Spleen (tissue), 11 donors: ENCODE measurements around the gene IL18. TPM values are rescaled to one million over a fixed set of nuclear protein-coding genes. Genes with fewer than 3 reads are reported as not detected.

Experiments used
- DNase-seq: peaks from one replicate; pipeline ENCODE4 v3.0.0-alpha.2; 2020
- H3K27ac ChIP-seq, 8 donors: fragments of 200-600 bp; sonication (generic) in 7 of 8; 1 replicate in 4 of 8; 2 replicates in 4 of 8; pipeline versions ENCODE4 v1.5.0 to v1.8.0; 2016 to 2021; ENCODE audit warnings: inconsistent platforms in 4 of 8, mild to moderate bottlenecking in 4 of 8, moderate library complexity in 1 of 8
- H3K27me3 ChIP-seq, 7 donors: fragments of 200-600 bp; sonication (generic) in 6 of 7; replicated peaks in 1 of 7; 1 replicate in 4 of 7; 2 replicates in 3 of 7; pipeline versions ENCODE4 v1.5.0 to v1.8.0; 2016 to 2021; ENCODE audit warnings: inconsistent platforms in 3 of 7, mild to moderate bottlenecking in 1 of 7
- H3K36me3 ChIP-seq, 6 donors: fragments of 200-600 bp; sonication (generic) in 5 of 6; 1 replicate in 4 of 6; 2 replicates in 2 of 6; pipeline versions ENCODE4 v1.5.0 to v1.8.0; 2016 to 2021; ENCODE audit warnings: inconsistent platforms in 2 of 6
- H3K4me1 ChIP-seq, 6 donors: fragments of 200-600 bp; sonication (generic) in 5 of 6; 1 replicate in 3 of 6; 2 replicates in 3 of 6; pipeline versions ENCODE4 v1.5.0 to v1.8.0; 2016 to 2021; ENCODE audit warnings: inconsistent platforms in 3 of 6
- H3K4me3 ChIP-seq, 8 donors: fragments of 200-600 bp; sonication (generic) in 7 of 8; 1 replicate in 4 of 8; 2 replicates in 4 of 8; pipeline versions ENCODE4 v1.5.0 to v1.8.0; 2016 to 2021; ENCODE audit warnings: inconsistent platforms in 4 of 8, mild to moderate bottlenecking in 4 of 8, moderate library complexity in 2 of 8
- H3K9me3 ChIP-seq, 8 donors: fragments of 200-600 bp; sonication (generic) in 7 of 8; 1 replicate in 4 of 8; 2 replicates in 4 of 8; pipeline versions ENCODE4 v1.5.0 to v1.8.0; 2016 to 2021; ENCODE audit warnings: inconsistent platforms in 4 of 8
- POLR2A ChIP-seq, 3 donors: fragments of 450-650 bp; IDR thresholded peaks; one replicate each; pipeline ENCODE4 v1.5.1; 2017; ENCODE audit warnings: antibody characterized with exemption in 3 of 3, mild to moderate bottlenecking in 1 of 3
- POLR2AphosphoS5 ChIP-seq, 3 donors: sonication (generic); formaldehyde crosslinking; IDR thresholded peaks; one replicate each; pipeline ENCODE4 v1.5.1; 2017; ENCODE audit warnings: antibody characterized with exemption in 3 of 3
- WGBS, 5 donors: extraction: QIAGEN DNeasy Blood & Tissue Kit in 3 of 5; methylation state at CpG; one replicate each; pipeline versions ENCODE4 v1.1.5 to v1.1.7; 2013 to 2018; 5-methylcytosine and 5-hydroxymethylcytosine counted together
- intact Hi-C: fragments of 100-400 bp; cut with DNase I; formaldehyde crosslinking; loops from one replicate; pipeline ENCODE4 v1.15.0; 2023; ENCODE audit warnings: low total_unique reads
- polyA plus RNA-seq, 3 donors: library from polyadenylated mRNA; stranded (reverse); fragments of 200-250 nt; gene quantifications; one replicate each; pipeline ENCODE4 v1.2.1, GENCODE V29; 2013
- total RNA-seq, 7 donors: library from RNA; depleted of rRNA in 3 of 7; stranded (reverse); fragments of >200 nt in 3 of 7; fragmentation: NEBNext Ultra II Directional in 4 of 7; extraction: Animal tissue kit (Norgen Biotek cat#: 25700) in 4 of 7; gene quantifications; one replicate each; pipeline versions ENCODE4 v1.1.0 to v1.2.1, GENCODE V29; 2016 to 2021
- TF ChIP-seq, protein P1 (sequence below), 11 experiments: fragments of 200-600 bp in 7 of 11; fragments of 450-650 bp in 4 of 11; sonication (generic) in 4 of 11; IDR thresholded peaks in 8 of 11; conservative IDR thresholded peaks in 3 of 11; 1 replicate in 7 of 11; 2 replicates in 4 of 11; pipeline versions ENCODE4 v1.4.0 to v1.8.0; 2016 to 2021; ENCODE audit warnings: antibody characterized with exemption in 11 of 11, inconsistent platforms in 4 of 11, mild to moderate bottlenecking in 1 of 11
- donor health status: healthy with polysubstance abuse.
- donor health status: DM: no; HTN: no; CAD: no; lungs with moderate emphysema.
- donor health status: DM: no; HTN: no; CAD: no.
- donor health status: Bipolar disorder and iron deficiency.
- donor health status: healthy.
- donor health status: DM: no; HTN: no; CAD: no.
- donor health status: DM: yes; HTN: yes; CAD: no.

IL18 gene
- total and polyA plus RNA-seq, 10 donors, result 38.5 to 83.5 (median 62.5) TPM

DNA sequence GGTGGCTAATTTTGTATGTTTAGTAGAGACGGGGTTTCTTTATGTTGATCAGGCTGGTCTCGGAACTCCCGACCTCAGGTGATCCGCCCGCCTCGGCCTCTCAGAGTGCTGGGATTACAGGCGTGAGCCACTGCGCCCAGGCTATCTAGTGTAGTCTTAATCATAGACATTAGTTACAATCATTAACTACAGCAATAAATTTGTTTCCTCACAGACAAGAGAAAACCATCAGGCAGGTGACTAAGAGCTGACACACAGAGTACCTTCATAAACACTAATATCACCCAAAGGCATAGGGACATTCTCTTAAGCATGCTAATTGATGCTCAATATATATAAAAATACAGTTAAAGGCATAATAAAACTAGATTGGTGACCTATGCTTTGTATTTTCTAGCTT lies 57.8 kb downstream of the IL18 start:
- intact Hi-C loops, result no loop called here
- Histone ChIP-seq H3K4me1 (no peaks in the 10 kb centered on the region), H3K27ac (no peak overlapping the region), H3K36me3 (peaks cover 0 to 12% (median 7%) of the 10 kb centered on the region in 6 donors), H3K4me3 (no peak overlapping the region), H3K27me3 (no peaks in the 10 kb centered on the region), H3K9me3 (peaks cover 0 to 4% (median 0%) of the 10 kb centered on the region in 8 donors)
- TF ChIP-seq POLR2AphosphoS5 (IDR thresholded peaks at IDR 0.05) (no peak), POLR2A (IDR thresholded peaks at IDR 0.05) (no peak)
- TF ChIP-seq, protein P1, sequence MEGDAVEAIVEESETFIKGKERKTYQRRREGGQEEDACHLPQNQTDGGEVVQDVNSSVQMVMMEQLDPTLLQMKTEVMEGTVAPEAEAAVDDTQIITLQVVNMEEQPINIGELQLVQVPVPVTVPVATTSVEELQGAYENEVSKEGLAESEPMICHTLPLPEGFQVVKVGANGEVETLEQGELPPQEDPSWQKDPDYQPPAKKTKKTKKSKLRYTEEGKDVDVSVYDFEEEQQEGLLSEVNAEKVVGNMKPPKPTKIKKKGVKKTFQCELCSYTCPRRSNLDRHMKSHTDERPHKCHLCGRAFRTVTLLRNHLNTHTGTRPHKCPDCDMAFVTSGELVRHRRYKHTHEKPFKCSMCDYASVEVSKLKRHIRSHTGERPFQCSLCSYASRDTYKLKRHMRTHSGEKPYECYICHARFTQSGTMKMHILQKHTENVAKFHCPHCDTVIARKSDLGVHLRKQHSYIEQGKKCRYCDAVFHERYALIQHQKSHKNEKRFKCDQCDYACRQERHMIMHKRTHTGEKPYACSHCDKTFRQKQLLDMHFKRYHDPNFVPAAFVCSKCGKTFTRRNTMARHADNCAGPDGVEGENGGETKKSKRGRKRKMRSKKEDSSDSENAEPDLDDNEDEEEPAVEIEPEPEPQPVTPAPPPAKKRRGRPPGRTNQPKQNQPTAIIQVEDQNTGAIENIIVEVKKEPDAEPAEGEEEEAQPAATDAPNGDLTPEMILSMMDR (IDR thresholded peaks at IDR 0.05 in 8 of 11, conservative IDR thresholded peaks at IDR 0.05 in 3 of 11), result no peak
- DNase-seq, result no peak
- 94 to 100% (median 98%) methylated on average over 5 to 8 of the region's 8 CpGs for WGBS, 5 donors

- WGBS, 5 donors, result 69 to 90% (median 82%) methylated on average over 6 of the region's 6 CpGs
- no peak for TF ChIP-seq POLR2A (IDR thresholded peaks at IDR 0.05)
- TF ChIP-seq, protein P1 (IDR thresholded peaks at IDR 0.05 in 8 of 11, conservative IDR thresholded peaks at IDR 0.05 in 3 of 11), result no peak
- no peak for TF ChIP-seq POLR2AphosphoS5 (IDR thresholded peaks at IDR 0.05)
- intact Hi-C loops, result no loop called here
- Histone ChIP-seq H3K36me3 (peaks cover 0 to 22% (median 7%) of the 10 kb centered on the region in 6 donors), H3K27me3 (no peaks in the 10 kb centered on the region), H3K9me3 (no peaks in the 10 kb centered on the region), H3K4me1 (no peaks in the 10 kb centered on the region), H3K27ac (peak overlapping the region in 4 of 8 donors; percentile 6 to 51 (median 37)), H3K4me3 (no peak overlapping the region)
- no peak for DNase-seq
Observed at GRCh38 chr11:112103446-112103845, 60.4 kb downstream of the IL18 start.

- intact Hi-C loops, result no loop called here
- WGBS, 5 donors, result 42 to 84% (median 72%) methylated on average over 2 of the region's 2 CpGs
- no peaks in the 10 kb centered on the region for H3K27me3 ChIP-seq
- TF ChIP-seq POLR2A (IDR thresholded peaks at IDR 0.05) (no peak), POLR2AphosphoS5 (IDR thresholded peaks at IDR 0.05) (no peak)
- TF ChIP-seq, protein P1 (IDR thresholded peaks at IDR 0.05 in 8 of 11, conservative IDR thresholded peaks at IDR 0.05 in 3 of 11), result no peak
- DNase-seq, result no peak
- no peaks in the 10 kb centered on the region for H3K4me1 ChIP-seq
- no peak overlapping the region for H3K4me3 ChIP-seq
- no peaks in the 10 kb centered on the region for H3K9me3 ChIP-seq
- H3K36me3 ChIP-seq, result peaks cover 0 to 42% (median 18%) of the 10 kb centered on the region in 6 donors
- H3K27ac ChIP-seq, result peak overlapping the region in 1 of 8 donors; percentile 3
Observed at GRCh38 chr11:112100462-112100861, 63.4 kb downstream of the IL18 start.

- DNase-seq, result no peak
- WGBS, 5 donors, result 91 to 94% (median 94%) methylated on average over 11 of the region's 11 CpGs
- H3K27ac ChIP-seq, result no peak overlapping the region
- TF ChIP-seq POLR2AphosphoS5 (IDR thresholded peaks at IDR 0.05) (no peak), POLR2A (IDR thresholded peaks at IDR 0.05) (no peak)
- TF ChIP-seq, protein P1 (IDR thresholded peaks at IDR 0.05 in 8 of 11, conservative IDR thresholded peaks at IDR 0.05 in 3 of 11), result no peak
- peaks cover 0 to 67% (median 43%) of the 10 kb centered on the region in 6 donors for H3K36me3 ChIP-seq
- H3K4me3 ChIP-seq, result no peak overlapping the region
- intact Hi-C loops, result no loop called here
- H3K4me1 ChIP-seq, result no peaks in the 10 kb centered on the region
- no peaks in the 10 kb centered on the region for H3K27me3 ChIP-seq
- no peaks in the 10 kb centered on the region for H3K9me3 ChIP-seq
Observed at GRCh38 chr11:112097734-112098528, 66.0 kb downstream of the IL18 start.
